Stimulated activated CD8-positive, alpha-beta memory T cell treated with anti-CD3 and anti-CD28 coated beads, Interleukin-2, amount 100 ng/mL, for 1 hour (primary cell): ENCODE measurements around the gene PRAMEF14.
"Not testable (repeated sequence)": the region's sequence is repeated elsewhere in the genome, so short reads cannot be mapped to it uniquely, and the experiment has no call there.

Experiments
- DNase-seq, 2 donors: peaks; one replicate each; pipeline ENCODE4 v3.0.0-alpha.2; 2020; ENCODE audit warnings: low read depth in 2 of 2

The PRAMEF14 gene

GRCh38 chr1:13347034-13347433 lies at the start of gene PRAMEF14:
PRAMEF14 (minus strand) TSS chr1:13347134; CDS start chr1:13345314, 1,820 bp downstream.
- not testable (repeated sequence) for DNase-seq

GRCh38 chr1:13395311-13395710 lies 48.4 kb upstream of the PRAMEF14 start:
- not testable (repeated sequence) for DNase-seq

GRCh38 chr1:13394761-13395160 lies 47.8 kb upstream of the PRAMEF14 start:
- DNase-seq, result not testable (repeated sequence)

- DNase-seq, result not testable (repeated sequence)
Measured at GRCh38 chr1:13393004-13393403, 46.1 kb upstream of the PRAMEF14 start.

- not testable (repeated sequence) for DNase-seq
Measured at GRCh38 chr1:13389332-13389731, 42.4 kb upstream of the PRAMEF14 start, which contains the start of gene PRAMEF17. PRAMEF17 (plus strand) TSS chr1:13389632; CDS start chr1:13389658, 26 bp downstream.

- DNase-seq, result not testable (repeated sequence)
Measured at GRCh38 chr1:13380380-13380779, 33.4 kb upstream of the PRAMEF14 start.

- DNase-seq, result not testable (repeated sequence)
Measured at GRCh38 chr1:13378983-13379382, 32.0 kb upstream of the PRAMEF14 start.

GRCh38 chr1:13368544-13368943 lies 21.6 kb upstream of the PRAMEF14 start:
- not testable (repeated sequence) for DNase-seq

- DNase-seq, result not testable (repeated sequence)
Measured at GRCh38 chr1:13366536-13366935, 19.6 kb upstream of the PRAMEF14 start.

- DNase-seq, result not testable (repeated sequence)
Measured at GRCh38 chr1:13364928-13365327, 18.0 kb upstream of the PRAMEF14 start.

- DNase-seq, result not testable (repeated sequence)
Measured at GRCh38 chr1:13362364-13362763, 15.4 kb upstream of the PRAMEF14 start.

- DNase-seq, result not testable (repeated sequence)
Measured at GRCh38 chr1:13356774-13357173, 9.8 kb upstream of the PRAMEF14 start.

- DNase-seq, result not testable (repeated sequence)
Measured at GRCh38 chr1:13354475-13354874, 7.5 kb upstream of the PRAMEF14 start.

- not testable (repeated sequence) for DNase-seq
Measured at GRCh38 chr1:13353476-13353875, 6.5 kb upstream of the PRAMEF14 start.

- DNase-seq, result not testable (repeated sequence)
Measured at GRCh38 chr1:13342496-13342895, 4.4 kb downstream of the PRAMEF14 start.

- not testable (repeated sequence) for DNase-seq
Measured at GRCh38 chr1:13315281-13315680, 31.7 kb downstream of the PRAMEF14 start, which contains the start of gene PRAMEF15. PRAMEF15 (plus strand) TSS chr1:13315581; CDS start chr1:13318408, 2,827 bp downstream.

GRCh38 chr1:13303239-13303638 lies 43.7 kb downstream of the PRAMEF14 start, which contains the start of gene PRAMEF33:
PRAMEF33 (plus strand) TSS chr1:13303539; CDS start chr1:13305955, 2,416 bp downstream.
- not testable (repeated sequence) for DNase-seq

GRCh38 chr1:13302197-13302596 lies 44.7 kb downstream of the PRAMEF14 start:
- not testable (repeated sequence) for DNase-seq

- DNase-seq, result not testable (repeated sequence)
Measured at GRCh38 chr1:13298699-13299098, 48.2 kb downstream of the PRAMEF14 start.

GRCh38 chr1:13297216-13297931 lies 49.6 kb downstream of the PRAMEF14 start:
- not testable (repeated sequence) for DNase-seq
